GM06990 (cell line): ENCODE results near the gene MERTK.

Experiments
- DNase-seq: peaks from one replicate; pipeline ENCODE4 v3.0.0-alpha.2; 2011; ENCODE audit not compliant: insufficient read length; ENCODE audit errors: extremely low read depth
- H3K27me3 ChIP-seq: replicated peaks from 2 replicates; pipeline ENCODE4 v1.6.0; 2011; ENCODE audit warnings: low read length; ENCODE audit not compliant: control insufficient read depth, insufficient read depth
- H3K36me3 ChIP-seq: 2 replicates; pipeline ENCODE4 v1.5.1; 2011; ENCODE audit warnings: low read length; ENCODE audit not compliant: control insufficient read depth, insufficient read depth
- H3K4me3 ChIP-seq: replicated peaks from 2 replicates; pipeline ENCODE4 v1.5.1; 2011; ENCODE audit warnings: low read depth, mild to moderate bottlenecking, control low read depth, low read length
- TF ChIP-seq, protein P1 (sequence below): IDR thresholded peaks from 2 replicates; pipeline ENCODE4 v1.5.1; 2011; ENCODE audit warnings: low read length, control low read depth, mild to moderate bottlenecking, inconsistent platforms; ENCODE audit not compliant: insufficient read depth, poor library complexity, severe bottlenecking

Gene MERTK

GRCh38 chr2:112021781-112022231, 123.4 kb downstream of the MERTK start:
- no peaks in the 10 kb centered on the region for H3K27me3 ChIP-seq
- H3K36me3 ChIP-seq, result no peaks in the 10 kb centered on the region
- no peak for DNase-seq
- H3K4me3 ChIP-seq, result no peak overlapping the region
- TF ChIP-seq, protein P1, sequence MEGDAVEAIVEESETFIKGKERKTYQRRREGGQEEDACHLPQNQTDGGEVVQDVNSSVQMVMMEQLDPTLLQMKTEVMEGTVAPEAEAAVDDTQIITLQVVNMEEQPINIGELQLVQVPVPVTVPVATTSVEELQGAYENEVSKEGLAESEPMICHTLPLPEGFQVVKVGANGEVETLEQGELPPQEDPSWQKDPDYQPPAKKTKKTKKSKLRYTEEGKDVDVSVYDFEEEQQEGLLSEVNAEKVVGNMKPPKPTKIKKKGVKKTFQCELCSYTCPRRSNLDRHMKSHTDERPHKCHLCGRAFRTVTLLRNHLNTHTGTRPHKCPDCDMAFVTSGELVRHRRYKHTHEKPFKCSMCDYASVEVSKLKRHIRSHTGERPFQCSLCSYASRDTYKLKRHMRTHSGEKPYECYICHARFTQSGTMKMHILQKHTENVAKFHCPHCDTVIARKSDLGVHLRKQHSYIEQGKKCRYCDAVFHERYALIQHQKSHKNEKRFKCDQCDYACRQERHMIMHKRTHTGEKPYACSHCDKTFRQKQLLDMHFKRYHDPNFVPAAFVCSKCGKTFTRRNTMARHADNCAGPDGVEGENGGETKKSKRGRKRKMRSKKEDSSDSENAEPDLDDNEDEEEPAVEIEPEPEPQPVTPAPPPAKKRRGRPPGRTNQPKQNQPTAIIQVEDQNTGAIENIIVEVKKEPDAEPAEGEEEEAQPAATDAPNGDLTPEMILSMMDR, result no peak

DNA sequence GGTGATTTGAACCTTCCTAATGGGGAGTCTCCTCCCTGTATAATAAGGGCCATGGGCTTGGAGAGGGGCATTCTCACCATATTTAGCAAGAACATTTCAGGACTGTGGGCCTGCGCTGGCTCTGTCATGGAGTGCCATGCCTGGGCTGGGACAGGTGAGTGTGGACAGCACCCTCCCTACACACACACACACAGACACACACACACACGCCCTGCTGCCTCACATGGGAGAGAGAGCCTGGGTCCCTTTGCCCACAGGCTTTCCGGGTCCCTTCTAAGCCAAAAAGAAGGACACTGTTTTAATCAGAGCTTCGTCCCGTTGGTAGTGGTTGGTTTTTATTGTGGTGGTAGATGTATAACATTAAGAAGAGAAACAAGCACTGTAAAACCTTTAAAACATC, 125.3 kb downstream of the MERTK start:
- H3K27me3 ChIP-seq, result no peaks in the 10 kb centered on the region
- TF ChIP-seq, protein P1, result no peak
- H3K4me3 ChIP-seq, result no peak overlapping the region
- DNase-seq, result no peak
- no peaks in the 10 kb centered on the region for H3K36me3 ChIP-seq

DNA sequence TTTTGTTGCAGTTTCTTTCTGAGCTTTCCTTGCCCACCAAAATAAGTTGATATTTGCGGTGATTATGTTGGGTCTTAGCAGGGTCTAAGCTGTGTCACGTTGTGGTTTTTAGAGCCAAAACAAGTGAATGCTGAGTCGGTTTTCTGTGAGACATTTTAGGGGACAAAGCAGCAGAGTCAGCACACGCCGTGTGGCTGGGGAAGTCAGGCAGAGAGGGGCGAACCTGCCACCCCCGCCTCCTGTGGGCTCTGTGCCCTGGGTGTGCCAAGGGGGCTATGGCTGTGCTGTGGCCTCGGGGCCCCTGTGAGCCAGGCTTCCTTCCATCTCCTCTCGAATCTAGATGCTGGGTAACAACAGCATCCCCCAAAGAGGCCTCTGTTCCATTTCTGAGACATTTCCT, 125.8 kb downstream of the MERTK start:
- H3K36me3 ChIP-seq, result no peaks in the 10 kb centered on the region
- H3K27me3 ChIP-seq, result no peaks in the 10 kb centered on the region
- TF ChIP-seq, protein P1, result no peak
- H3K4me3 ChIP-seq, result no peak overlapping the region
- no peak for DNase-seq

- Histone ChIP-seq H3K4me3 (no peak overlapping the region), H3K36me3 (no peaks in the 10 kb centered on the region), H3K27me3 (no peaks in the 10 kb centered on the region)
- no peak for DNase-seq
- TF ChIP-seq, protein P1, result no peak
Measured at GRCh38 chr2:112024896-112025491, 126.6 kb downstream of the MERTK start.

GRCh38 chr2:112026509-112026908, 128.1 kb downstream of the MERTK start:
- no peaks in the 10 kb centered on the region for H3K27me3 ChIP-seq
- H3K36me3 ChIP-seq, result no peaks in the 10 kb centered on the region
- no peak overlapping the region for H3K4me3 ChIP-seq
- no peak for DNase-seq
- TF ChIP-seq, protein P1, result no peak

DNA sequence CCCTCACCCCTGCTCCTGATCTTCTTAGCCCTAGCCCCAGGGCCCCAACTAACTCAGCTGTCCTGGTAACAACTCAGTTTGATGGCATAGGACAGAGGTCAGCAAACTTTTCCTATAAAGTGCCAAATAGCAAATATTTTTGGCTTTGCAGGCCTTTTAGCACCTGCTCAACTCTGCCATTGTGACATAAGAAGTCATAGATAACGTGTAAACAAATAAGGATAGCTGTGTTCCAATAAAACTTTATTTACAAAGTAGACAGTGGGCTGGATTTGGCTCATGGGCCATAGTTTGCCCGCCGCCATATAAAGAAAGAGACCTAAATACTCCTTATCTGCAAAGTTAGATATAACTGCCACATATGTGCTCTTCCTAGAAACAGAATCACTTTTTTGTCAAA, 129.4 kb downstream of the MERTK start:
- TF ChIP-seq, protein P1, result no peak
- H3K4me3 ChIP-seq, result no peak overlapping the region
- no peaks in the 10 kb centered on the region for H3K27me3 ChIP-seq
- no peak for DNase-seq
- H3K36me3 ChIP-seq, result no peaks in the 10 kb centered on the region
